HG02798 (cell line): ENCODE measurements around the gene BTC.
"Not testable (repeated sequence)": the region's sequence is repeated elsewhere in the genome, so short reads cannot be mapped to it uniquely, and the experiment has no call there.

Source experiments
- ATAC-seq: cut with Tn5 transposase; IDR thresholded peaks from one replicate; pipeline ENCODE4 v1.9.1; 2021; ENCODE audit warnings: mild to moderate bottlenecking; ENCODE audit not compliant: unreplicated experiment, poor library complexity

Gene BTC

DNA sequence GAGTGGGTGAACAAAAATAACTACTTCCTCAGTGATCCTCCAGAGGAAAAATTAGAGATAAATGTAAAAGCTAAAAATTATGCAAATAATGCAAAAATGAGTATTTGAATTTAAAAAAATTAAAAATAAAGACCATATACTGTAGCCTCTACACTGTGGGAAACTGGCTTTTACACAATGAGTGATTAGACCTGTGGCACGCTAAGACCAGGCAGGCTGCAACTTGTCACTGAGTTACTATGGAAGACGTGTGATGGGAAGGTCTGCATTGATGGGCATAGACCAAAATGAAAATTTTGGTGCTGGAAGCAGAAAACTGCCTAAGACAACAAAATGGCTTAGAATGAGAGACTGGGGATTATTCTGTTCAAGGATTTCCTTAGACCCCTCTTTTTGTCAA lies 30.2 kb downstream of the BTC start:
- no peak for ATAC-seq

DNA sequence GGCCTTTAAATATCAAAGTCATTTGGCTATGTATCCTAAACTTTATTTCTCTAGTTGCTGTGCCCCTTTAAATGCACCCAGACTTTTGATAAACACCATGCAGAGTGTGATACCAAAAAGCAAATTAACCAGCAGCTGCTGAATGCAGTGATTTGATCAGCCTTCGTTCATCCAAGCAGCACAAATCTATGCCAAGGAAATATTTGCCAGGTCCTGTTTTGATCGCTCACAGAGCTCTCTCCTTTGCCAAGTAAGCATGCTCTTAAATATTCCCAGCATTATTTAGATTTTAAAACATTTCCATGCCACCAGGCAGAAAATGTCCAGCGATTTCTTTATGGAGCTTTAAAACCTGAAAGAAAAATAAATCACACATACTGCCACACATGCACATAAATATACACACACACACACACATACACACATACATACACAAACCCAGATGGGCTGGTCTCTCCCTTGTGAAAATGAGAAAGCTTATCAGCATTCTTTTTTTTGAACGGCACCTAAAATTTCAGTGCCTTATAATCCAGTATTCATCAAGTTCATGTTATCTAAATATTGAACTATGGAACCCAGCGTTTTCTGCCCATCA lies 35.7 kb downstream of the BTC start:
- ATAC-seq: no peak

GRCh38 chr4:74757136-74757535 lies 37.2 kb downstream of the BTC start:
- ATAC-seq: no peak

DNA sequence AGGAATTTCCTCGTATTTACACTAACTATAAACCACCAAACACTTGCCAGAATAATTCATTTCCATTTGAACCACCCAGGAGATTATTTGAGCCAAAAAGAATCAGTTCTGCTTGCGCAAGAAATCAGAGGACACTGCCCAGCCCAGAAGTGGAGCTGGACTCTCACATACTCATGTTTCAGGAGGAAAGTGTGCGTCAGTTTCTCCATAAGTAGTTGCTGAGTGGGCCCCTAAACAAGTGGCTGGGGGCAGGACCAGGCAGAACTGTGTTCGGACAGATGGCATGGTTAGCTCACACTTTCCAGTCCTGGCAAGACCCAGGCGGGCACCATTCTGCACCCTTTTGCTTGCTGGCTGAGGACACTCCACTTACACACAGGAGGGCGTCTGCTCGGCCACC lies 38.8 kb downstream of the BTC start:
- ATAC-seq: no peak

DNA sequence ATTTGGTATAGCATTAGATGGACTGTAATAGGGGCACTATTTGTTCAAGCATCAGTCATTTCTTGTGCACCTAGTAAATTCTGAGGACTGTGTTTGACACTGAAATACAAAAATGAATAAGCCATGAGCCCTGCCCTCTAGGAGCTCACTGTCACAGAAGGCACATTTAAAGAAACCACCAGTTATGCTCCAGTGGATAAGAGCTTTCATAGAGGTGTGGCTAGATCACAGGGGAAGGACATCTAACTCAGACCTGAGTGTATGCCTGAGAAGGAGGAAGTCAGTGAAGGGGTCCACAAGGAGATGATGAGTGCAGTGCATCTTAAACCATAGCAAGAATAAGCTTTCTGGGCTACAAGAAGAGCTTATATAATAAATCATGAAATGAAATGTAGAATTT lies 40.1 kb downstream of the BTC start:
- ATAC-seq: peak; percentile 53

DNA sequence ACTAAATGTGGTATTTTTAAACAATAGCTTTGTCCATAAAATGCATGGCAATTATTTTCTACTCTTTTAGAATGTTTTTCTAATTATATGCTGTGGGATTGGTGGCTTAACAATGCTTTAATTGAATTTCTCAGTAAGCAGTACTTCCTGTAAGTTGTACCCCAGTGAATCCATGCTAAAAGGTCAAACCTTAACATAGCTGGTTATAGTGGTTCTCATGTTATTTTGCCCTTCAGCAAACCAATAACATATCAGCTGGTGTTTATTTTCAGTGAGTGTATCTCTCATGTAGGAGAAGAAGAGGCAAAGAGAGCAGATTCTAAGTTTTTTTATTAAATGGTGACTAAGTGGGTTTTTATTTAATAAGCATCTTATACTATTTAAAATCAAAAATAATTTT lies 41.5 kb downstream of the BTC start:
- no peak for ATAC-seq

DNA sequence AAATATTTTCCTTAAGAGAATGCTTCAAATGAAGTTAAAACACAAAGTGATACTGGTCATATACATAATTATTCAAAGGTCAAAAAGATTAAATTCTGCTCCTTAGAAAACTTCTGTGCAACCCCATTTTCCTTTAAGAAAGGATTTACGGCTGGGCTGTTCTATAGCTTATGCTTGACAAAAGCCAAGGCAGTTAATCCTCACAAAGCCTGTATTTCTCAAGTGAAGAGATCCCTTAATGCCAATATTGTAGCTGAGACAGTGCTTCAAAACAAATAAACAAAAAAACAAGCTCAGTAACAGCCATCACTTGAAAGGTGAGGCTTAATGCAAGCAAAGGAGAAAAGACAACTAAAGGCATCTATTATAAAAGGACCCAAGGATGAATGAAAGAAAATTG lies 42.5 kb downstream of the BTC start:
- no peak for ATAC-seq

DNA sequence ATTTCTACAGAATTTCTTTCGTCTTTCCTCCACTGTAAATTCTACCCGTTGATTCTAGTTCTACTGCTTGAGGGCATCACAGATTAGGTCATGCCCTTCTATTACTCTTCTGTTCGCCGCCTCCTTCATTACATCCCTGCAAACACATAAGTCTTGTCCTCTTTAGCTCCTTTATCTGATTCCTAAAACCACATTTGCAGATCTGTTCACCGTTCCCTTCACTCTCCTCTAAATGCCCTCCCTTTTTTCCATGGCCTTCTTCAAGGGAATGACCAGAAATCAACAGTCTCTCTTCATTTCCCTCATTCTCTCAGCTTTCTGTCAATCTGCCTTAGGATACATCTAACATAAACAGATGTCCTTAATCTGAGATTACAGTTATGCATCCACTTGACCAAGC lies 43.1 kb downstream of the BTC start:
- no peak for ATAC-seq

DNA sequence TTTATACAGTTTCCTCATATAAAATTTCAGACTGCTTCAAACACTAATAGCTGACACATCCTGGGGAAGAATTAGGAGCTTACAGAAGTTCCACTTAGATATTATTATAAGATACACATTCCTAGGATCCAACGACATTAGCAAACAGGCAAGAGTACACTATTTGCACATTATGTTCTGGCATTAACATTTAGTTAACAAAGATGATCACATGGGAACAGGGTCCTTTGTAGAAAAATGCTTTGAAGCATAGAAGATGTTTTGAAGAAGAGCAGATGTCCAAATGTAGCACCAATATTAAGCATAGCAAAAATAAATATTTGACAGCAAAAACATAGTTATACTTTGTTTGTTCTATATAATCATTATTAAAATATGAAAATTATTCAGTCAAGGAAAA lies 52.1 kb downstream of the BTC start:
- no peak for ATAC-seq

- no peak for ATAC-seq
Observed at GRCh38 chr4:74738464-74739143, 55.7 kb downstream of the BTC start.

DNA sequence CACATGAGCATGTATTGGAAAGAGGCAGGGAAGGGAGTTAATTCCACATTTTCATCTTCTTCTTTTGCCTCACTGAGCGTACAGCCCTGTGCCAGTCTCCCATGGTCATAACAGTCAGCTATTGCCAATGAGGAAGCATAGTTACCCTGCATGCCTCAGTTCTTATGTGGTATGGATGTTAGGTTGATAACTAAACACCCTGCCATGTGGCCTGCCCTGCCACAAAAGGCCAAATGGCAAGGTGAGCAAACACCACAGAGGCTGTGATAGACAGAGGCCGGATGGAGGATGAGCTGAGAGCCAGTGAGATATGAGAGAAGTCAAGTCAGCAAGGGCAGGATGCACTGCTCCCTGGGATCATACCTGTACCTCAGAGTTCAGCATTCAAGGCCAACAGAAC lies 59.3 kb downstream of the BTC start:
- ATAC-seq: no peak

GRCh38 chr4:74733756-74734155 lies 60.6 kb downstream of the BTC start:
- no peak for ATAC-seq

DNA sequence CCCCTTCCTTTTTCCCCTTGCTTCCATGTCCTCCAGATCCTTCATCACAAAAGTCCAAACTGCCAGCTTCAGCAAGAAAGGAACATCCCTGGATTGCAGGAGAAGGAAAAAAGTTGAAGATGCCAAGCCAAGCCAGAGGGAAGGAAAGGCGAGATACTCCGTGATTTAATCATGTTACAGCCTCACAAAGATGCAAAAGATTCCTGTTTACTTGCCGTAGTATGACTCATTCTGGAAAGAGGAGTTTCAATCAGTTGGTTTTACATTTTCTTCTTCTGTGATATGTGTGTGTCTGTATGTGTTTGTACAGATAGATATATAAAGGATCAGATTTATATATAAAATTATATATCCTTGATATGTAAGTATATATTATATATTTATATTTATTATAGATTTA lies 69.3 kb downstream of the BTC start:
- ATAC-seq: no peak

GRCh38 chr4:74716436-74716765 lies 77.9 kb downstream of the BTC start:
- ATAC-seq: no peak

GRCh38 chr4:74715706-74716435 lies 78.5 kb downstream of the BTC start:
- peak; percentile 84 for ATAC-seq

DNA sequence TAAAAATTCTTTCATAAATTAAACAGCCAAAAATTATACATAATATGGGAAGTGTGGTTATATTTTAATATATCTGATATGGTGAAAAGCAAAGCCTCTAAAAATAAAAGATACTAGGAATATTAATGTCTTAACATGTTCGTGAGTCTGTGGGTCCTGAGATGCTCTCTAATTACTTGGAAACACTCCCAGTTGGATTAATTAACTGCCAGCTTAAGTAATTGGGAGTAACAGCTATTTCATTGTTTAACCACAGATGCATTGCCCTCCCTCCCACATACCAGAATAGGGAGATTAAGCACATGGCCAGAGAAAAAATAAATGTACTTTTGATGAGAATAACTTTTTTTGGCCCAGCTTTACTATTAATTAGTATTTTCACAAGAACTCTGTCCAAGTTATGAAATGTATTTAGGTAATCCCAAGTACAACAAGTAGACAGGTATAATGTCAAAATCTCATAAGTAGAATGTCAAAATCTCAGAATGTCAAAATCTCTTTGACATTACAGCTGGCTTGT lies 79.7 kb downstream of the BTC start:
- no peak for ATAC-seq

GRCh38 chr4:74708135-74708534 lies 86.2 kb downstream of the BTC start:
- ATAC-seq: not testable (repeated sequence)
